LNCaP clone FGC (cell line): ENCODE results near the gene CCDC127.

ENCODE experiments used
- DNase-seq: peaks from one replicate; pipeline ENCODE4 v3.0.0-alpha.2; 2011; ENCODE audit warnings: low read depth
- H3K4me3 ChIP-seq: 2 replicates; pipeline ENCODE4 v1.5.1; 2011; ENCODE audit warnings: mild to moderate bottlenecking, low read depth, low read length, control low read depth
- CTCF ChIP-seq: IDR thresholded peaks from 2 replicates; pipeline ENCODE4 v1.5.1; 2012; ENCODE audit warnings: mild to moderate bottlenecking; ENCODE audit not compliant: control insufficient read depth, insufficient read depth; ENCODE audit errors: extremely low read depth

The CCDC127 gene

GRCh38 chr5:188488-189481, 29.2 kb downstream of the CCDC127 start:
- 0 out of 2 replicates have a peak overlapping the region, but pooled peaks have one; percentile 27 for H3K4me3 ChIP-seq
- no peak for DNase-seq
- peak; percentile 86 for TF ChIP-seq CTCF

GRCh38 chr5:187617-188451, 30.1 kb downstream of the CCDC127 start:
- 0 out of 2 replicates have a peak overlapping the region, but pooled peaks have one; percentile 27 for H3K4me3 ChIP-seq
- no peak for DNase-seq
- no peak for TF ChIP-seq CTCF

- no peak for DNase-seq
- no peak overlapping the region for H3K4me3 ChIP-seq
- no peak for TF ChIP-seq CTCF
Measured at GRCh38 chr5:187042-187431, 30.9 kb downstream of the CCDC127 start.

- DNase-seq, result no peak
- H3K4me3 ChIP-seq, result no peak overlapping the region
- TF ChIP-seq CTCF, result no peak
Measured at GRCh38 chr5:186091-187041, 31.6 kb downstream of the CCDC127 start.

- TF ChIP-seq CTCF, result no peak
- no peak for DNase-seq
- no peak overlapping the region for H3K4me3 ChIP-seq
Measured at GRCh38 chr5:185095-186070, 32.6 kb downstream of the CCDC127 start.
